Neutrophil (primary cell): ENCODE measurements around the gene MED9.

Experiments used
- H3K27ac ChIP-seq: fragments of 200-600 bp; sonication (generic); 2 replicates; pipeline ENCODE4 v1.5.1; 2016; ENCODE audit warnings: mild to moderate bottlenecking, moderate library complexity
- H3K27me3 ChIP-seq: fragments of 200-600 bp; sonication (generic); 2 replicates; pipeline ENCODE4 v1.6.0; 2016; ENCODE audit warnings: mild to moderate bottlenecking
- H3K36me3 ChIP-seq: fragments of 200-600 bp; sonication (generic); 2 replicates; pipeline ENCODE4 v1.5.1; 2017
- H3K4me1 ChIP-seq, 2 experiments: fragments of 200-600 bp in 1 of 2; sonication (generic) in 1 of 2; 1 replicate in 1 of 2; 2 replicates in 1 of 2; pipeline versions ENCODE4 v1.5.1 to v1.6.1; 2013 to 2016; ENCODE audit warnings: low read depth in 1 of 2, low read length in 1 of 2, mild to moderate bottlenecking in 1 of 2, moderate library complexity in 1 of 2; ENCODE audit not compliant: control insufficient read depth in 1 of 2, insufficient read depth in 1 of 2
- H3K4me3 ChIP-seq, 2 experiments: fragments of 200-600 bp in 1 of 2; sonication (generic) in 1 of 2; 1 replicate in 1 of 2; 2 replicates in 1 of 2; pipeline ENCODE4 v1.5.1; 2013 to 2016; ENCODE audit warnings: low read depth in 1 of 2, low read length in 1 of 2, mild to moderate bottlenecking in 1 of 2, moderate library complexity in 1 of 2
- H3K9me3 ChIP-seq: fragments of 200-600 bp; sonication (generic); 2 replicates; pipeline ENCODE4 v1.5.1; 2016
- CTCF ChIP-seq: fragments of 200-600 bp; sonication (generic); IDR thresholded peaks from 2 replicates; pipeline ENCODE4 v1.5.1; 2016; ENCODE audit warnings: antibody characterized with exemption

The MED9 gene

GRCh38 chr17:17440938-17441675 lies 35.7 kb upstream of the MED9 start:
- TF ChIP-seq CTCF = no peak
- no peaks in the 10 kb centered on the region for H3K27me3 ChIP-seq
- H3K27ac ChIP-seq = no peak overlapping the region
- no peak overlapping the region for H3K4me3 ChIP-seq
- H3K36me3 ChIP-seq = no peaks in the 10 kb centered on the region
- no peaks in the 10 kb centered on the region for H3K9me3 ChIP-seq
- H3K4me1 ChIP-seq = no peaks in the 10 kb centered on the region

- no peak for TF ChIP-seq CTCF
Measured at GRCh38 chr17:17443173-17443572, 33.6 kb upstream of the MED9 start.

GRCh38 chr17:17445296-17445924 lies 31.4 kb upstream of the MED9 start:
- Histone ChIP-seq H3K27me3 (no peaks in the 10 kb centered on the region), H3K36me3 (no peaks in the 10 kb centered on the region), H3K4me3 (no peak overlapping the region), H3K4me1 (no peaks in the 10 kb centered on the region), H3K27ac (no peak overlapping the region), H3K9me3 (no peaks in the 10 kb centered on the region)
- TF ChIP-seq CTCF = no peak

More at GRCh38 chr17:17443173-17443572, 33.6 kb upstream of the MED9 start:
- no peaks in the 10 kb centered on the region for H3K36me3 ChIP-seq
- no peak overlapping the region for H3K4me3 ChIP-seq
- H3K9me3 ChIP-seq = no peaks in the 10 kb centered on the region
- no peak overlapping the region for H3K27ac ChIP-seq
- no peaks in the 10 kb centered on the region for H3K4me1 ChIP-seq
- H3K27me3 ChIP-seq = no peaks in the 10 kb centered on the region

- H3K27ac ChIP-seq = no peak overlapping the region
- no peaks in the 10 kb centered on the region for H3K36me3 ChIP-seq
- H3K4me1 ChIP-seq = no peaks in the 10 kb centered on the region
- no peaks in the 10 kb centered on the region for H3K27me3 ChIP-seq
- TF ChIP-seq CTCF = no peak
- no peak overlapping the region for H3K4me3 ChIP-seq
- H3K9me3 ChIP-seq = no peaks in the 10 kb centered on the region
Measured at GRCh38 chr17:17445925-17446665, 30.7 kb upstream of the MED9 start.

- H3K27me3 ChIP-seq = no peaks in the 10 kb centered on the region
- H3K4me1 ChIP-seq = no peaks in the 10 kb centered on the region
- no peak overlapping the region for H3K4me3 ChIP-seq
- H3K27ac ChIP-seq = no peak overlapping the region
- H3K9me3 ChIP-seq = no peaks in the 10 kb centered on the region
- TF ChIP-seq CTCF = no peak
- H3K36me3 ChIP-seq = no peaks in the 10 kb centered on the region
Measured at GRCh38 chr17:17446666-17447155, 30.1 kb upstream of the MED9 start.
